HG03558 (cell line): ENCODE data around the gene PLEKHS1.
"Not testable (repeated sequence)": the region's sequence is repeated elsewhere in the genome, so short reads cannot be mapped to it uniquely, and the experiment has no call there.

Source experiments
- ATAC-seq: cut with Tn5 transposase; IDR thresholded peaks from one replicate; pipeline ENCODE4 v1.9.1; 2021; ENCODE audit warnings: moderate number of reproducible peaks; ENCODE audit not compliant: unreplicated experiment; ENCODE audit errors: extremely low read depth

PLEKHS1 gene

DNA sequence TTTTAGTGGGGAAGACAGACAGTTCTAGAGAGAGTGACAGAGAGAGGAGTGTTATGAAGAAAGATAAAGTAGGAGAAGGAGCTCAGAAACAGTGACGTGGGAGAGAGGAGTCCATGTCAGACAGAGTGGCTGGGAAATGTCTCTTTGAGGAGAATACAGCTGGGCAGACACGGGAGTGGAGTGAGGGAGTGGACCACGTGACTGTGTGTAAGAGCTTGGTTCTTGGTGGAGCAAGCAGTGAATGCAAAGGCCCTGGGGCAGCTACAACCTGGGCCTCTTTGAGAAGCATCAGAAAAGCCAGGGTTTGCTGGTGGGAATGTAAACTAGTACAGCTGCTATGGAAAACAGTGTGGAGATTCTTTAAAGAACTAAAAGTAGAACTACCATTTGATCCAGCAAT, 11.9 kb upstream of the PLEKHS1 start:
- no peak for ATAC-seq

DNA sequence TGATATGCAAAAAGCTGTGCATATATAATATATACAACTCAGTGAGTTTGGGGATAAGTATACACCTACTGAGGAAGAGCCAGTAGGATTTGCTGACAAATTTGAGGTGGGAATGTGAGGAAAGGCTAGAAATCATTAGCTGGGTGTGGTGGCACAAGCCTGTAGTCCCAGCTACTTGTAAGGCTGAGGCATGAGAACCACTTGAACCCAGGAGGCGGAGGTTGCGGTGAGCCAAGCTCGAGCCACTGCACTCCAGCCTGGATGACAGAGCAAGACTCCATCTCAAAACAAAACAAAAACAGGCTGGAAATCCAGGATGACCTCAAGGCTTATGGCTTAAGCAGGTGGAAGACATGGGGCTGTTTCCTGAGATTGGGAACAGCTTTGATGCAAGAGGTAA, 10.6 kb upstream of the PLEKHS1 start:
- ATAC-seq = no peak

DNA sequence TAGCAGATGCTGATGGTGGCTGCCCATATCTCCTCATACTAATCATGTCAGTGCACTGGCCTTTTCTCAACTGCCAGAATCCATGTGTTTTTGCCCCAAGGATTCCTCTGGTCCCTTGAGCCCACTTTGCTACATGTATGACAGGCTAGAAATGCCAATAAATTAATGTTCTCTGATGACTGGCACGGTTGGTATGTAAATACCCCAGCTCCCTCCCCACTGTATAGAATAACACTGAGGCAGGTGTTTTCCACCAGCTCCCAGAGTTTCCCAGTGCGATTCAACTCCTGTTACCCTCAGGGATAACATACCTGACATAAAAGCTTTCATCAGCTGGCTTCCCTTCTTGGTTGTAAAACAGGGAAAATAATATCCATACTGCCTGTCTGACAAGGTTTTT, 9.0 kb upstream of the PLEKHS1 start:
- ATAC-seq = no peak

DNA sequence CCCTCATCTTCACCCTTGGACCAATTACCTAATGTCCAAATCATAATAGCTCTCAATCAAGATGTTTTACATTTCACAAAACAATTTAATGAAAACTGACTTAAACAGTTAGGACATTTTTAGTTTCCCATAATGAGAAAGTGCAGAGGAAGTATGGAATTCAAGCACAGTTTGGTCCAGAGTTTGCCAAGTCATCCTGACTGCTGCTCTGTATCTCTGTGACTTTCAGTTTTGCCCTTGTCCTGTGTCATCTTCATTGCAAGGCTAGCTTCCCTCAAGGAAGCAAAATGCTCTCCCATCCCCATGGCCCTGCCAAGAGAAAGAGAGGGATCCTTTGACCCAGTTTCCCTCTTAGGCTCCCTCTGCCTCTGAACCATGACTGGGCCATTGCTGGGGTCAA, 7.9 kb upstream of the PLEKHS1 start:
- no peak for ATAC-seq

DNA sequence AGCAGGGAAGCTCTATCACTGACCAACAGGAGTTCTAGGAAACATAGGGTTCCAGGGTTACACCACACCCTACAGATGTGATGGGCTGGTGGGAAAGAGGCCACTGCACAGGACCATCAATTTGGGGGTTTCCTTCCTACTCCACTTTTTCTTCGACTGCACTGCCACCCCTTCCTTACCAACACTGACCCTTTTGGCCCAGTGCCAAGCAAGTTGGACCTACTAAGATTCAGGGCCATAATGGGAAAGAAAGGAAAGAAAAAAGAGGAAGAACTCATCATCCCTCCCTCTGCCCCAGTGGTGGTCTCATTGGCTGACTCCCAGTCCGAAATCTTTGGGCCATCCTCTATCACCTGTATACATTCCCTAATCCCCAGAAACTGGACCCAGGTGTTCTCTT, 6.1 kb upstream of the PLEKHS1 start:
- ATAC-seq = no peak

DNA sequence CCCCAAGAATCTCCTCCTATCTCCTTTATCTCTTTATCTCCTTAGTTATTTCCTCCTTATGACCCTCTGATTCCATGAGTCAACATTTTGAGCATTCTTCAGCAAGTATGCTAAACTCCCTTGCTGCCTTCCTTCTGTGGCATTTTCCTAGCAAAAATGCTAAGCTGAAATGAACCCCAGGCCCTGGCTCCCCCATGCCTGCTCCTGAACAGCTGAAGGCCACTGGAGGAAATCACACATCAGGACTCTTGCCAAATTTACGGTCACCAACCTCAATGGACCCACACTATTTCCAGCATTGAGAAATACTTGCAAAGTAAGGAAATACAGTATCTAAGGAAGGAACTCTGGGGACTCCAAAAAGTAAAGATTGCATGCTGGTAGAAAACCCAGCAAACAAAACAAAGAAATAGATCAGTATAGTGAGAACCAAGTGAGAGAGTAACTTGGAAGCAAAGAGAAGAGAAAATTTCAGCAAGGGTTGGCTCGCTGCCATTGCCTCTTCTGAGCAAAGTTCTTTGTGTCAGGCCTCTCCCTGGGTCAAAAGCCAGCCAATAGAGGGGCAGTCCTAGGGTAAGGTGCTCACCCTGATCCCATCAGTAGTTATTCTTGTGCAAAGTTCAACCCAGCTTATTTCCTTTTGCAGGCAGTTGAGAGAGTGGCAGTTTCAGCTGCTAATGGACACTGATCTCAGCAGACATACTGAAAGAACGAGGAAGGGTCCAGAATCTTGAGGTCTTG, 5.1 kb upstream of the PLEKHS1 start:
- ATAC-seq = no peak

DNA sequence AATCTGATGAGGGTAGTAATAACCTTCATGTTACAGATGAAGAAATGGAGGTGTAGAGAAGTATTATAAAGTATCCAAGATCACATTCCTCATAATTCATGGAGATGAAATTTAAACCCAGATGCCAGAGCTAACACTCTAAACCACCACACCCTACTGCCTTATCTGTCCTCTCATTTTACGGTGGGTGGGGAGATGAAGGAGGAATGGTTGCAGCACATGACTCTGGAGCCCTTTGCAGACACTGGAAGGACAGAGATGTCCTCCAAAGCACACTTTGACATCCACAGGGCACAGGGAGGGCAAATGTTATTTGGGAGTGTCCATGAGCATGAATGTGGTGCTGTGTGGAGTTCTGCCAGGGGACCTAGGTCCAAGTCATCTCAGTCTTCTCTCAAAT, 1.1 kb downstream of the PLEKHS1 start:
- ATAC-seq = no peak

DNA sequence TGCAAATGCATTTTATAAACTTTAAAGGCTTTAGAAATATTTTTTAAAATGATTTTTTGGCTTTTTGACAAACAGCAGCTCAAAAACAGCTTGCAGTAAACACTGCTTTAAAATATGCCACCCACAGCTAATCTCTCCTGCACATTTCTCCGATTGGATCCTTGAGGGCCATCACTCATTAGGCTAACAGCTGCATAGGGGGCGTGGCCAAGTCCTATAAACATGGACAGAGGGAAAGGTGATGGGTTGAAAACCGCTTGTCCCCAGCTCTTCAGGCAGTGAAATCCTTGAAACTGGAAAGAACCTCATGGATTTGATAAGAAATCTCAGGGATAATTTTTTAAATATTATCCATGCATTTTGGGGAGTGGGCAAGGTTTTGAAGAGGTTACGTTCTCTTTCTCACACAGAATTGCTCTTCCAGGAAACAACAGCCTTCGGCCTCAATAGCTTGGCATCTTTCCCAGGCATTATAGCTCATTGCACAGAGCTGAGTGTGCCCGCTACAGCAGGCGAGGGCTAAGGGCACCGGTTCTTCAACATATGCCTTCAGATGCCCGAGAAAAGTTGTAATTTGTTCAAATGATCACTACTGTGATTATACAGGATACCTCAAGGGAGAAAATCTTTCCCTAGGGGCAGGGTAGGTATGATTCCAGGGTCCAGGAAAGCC, 1.7 kb downstream of the PLEKHS1 start:
- no peak for ATAC-seq

DNA sequence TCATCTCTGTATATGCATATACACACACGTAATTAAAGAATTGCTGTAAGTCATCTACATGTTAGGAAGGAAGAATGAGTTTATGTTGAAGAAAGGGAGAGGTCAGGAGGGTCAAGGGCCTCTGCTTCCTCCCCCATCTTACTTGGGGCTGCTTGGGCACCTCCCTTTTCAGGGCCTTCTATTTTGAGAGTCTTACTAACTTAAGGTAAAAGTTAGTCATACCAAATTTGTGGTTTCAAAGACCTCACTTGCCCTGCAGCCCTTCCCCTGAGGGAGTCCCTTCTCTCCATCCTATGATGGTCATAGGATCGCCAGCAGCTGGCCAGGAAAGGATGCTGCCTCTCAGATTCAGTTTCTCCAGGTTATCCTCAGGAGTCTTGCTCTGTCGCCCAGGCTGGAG, 2.6 kb downstream of the PLEKHS1 start:
- ATAC-seq = no peak

DNA sequence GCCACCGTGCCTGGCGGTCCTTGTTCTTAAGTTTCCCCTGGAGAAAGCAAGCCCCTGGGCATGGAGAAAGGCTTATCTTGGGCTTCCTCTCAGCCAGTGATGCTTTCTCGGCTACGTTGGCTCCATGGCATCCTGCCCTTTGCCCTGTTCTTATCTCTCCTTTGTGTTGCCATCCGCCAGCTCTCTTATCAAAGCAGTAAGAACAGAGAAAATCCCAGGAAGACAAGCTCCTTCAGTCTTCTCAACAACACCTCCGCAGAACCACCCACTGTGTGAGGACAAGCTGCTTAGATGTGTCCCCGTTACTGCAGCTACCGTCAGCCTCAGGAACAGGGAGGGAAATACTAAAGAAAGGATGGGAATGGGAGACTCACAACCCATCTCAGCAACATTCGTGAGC, 3.3 kb downstream of the PLEKHS1 start:
- ATAC-seq = no peak

DNA sequence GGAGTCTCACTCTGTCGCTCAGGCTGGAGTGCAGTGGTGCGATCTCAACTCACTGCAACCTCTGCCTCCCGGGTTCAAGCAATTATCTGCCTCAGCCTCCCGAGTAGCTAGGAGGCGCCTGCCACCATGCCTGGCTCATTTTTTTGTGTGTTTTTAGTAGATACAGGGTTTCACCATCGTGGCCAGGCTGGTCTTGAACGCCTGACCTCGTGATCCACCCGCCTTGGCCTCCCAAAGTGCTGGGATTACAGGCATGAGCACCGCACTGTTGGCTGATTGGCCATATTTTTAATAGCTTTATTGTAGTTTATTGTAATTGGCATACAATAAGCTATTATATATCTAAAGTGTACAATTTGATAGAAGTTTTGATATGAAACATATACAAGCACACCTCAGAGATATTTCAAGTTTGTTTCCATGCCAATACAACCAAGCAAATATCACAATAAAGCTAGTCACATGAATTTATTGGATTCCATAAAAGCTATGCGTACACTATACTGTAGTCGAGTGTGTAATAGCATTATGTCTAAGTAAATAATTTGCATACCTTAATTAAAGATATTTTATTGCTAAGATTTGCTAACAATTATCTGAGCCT, 5.6 kb downstream of the PLEKHS1 start:
- no peak for ATAC-seq

DNA sequence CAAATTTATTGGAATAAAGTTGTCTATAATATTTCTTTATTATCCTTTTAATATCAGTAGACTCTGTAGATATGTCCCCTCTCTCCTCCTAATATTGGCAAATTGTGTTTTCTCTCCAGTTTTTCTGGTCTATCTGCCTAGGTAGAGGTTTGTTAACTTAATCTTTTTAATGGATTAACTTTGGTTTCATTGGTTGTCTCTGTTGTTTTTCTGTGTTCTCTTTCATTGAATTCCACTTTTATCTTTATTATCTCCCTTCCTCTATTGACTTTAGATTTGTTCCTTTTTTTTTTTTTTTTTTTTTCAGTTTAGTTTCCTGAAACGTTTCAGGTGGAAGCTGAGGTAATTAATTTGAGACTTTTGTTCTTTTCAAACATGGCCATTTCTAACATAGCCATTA, 10.6 kb downstream of the PLEKHS1 start:
- no peak for ATAC-seq

DNA sequence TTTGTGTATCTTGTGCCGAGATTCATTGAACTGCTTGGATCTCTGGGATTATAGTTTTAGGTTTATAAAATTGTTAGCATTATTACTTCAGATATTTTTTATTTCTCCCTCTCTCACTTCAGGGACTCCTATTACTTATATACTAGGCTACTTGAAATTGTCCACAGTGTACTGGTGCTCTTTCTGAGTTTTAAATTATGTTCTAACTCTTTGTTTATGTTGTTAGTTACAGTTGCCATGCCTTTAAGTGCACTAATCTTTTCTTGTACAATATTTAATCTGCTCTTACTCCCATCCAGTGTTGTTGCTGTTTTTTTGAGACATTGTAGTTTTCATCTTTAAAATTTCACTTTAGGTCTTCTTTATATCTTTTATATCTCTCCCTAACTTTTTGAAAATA, 13.1 kb downstream of the PLEKHS1 start:
- no peak for ATAC-seq

DNA sequence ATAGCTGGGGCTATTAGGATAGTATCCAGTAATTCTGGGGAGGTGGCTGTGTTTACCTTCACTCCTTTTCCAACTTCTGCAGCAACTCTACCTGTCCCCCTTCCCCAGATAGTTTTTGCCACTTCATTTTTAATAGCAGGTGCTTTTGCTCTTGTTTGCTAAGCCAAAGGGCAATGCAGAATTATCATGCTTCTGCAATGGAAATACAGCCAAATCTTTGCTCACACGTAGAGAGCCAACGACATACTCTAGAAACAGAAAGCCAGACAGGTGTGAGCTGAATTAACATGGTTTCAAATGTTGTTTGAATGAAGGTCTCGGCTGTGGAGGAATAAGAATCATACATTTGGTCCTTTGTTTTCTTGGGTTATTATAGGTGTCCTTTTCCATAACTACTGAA, 14.4 kb downstream of the PLEKHS1 start:
- ATAC-seq = no peak

DNA sequence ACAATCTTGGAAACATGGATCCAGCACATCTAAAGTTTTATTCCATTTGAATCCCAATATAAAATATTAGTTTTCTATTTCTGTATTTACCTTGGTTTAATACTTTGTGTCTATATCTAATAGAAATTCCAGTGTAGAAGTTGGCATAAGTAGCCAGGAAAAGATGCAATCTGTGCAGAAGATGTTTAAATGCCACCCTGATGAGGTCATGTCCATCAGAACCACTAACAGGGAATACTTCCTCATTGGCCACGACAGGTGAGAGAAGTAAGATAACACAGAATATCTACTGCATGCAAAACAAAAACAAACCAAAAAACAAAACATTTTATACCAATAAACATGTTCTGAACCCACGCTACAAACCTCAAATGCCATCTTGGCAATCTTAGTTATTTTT, 15.7 kb downstream of the PLEKHS1 start:
- ATAC-seq = no peak

DNA sequence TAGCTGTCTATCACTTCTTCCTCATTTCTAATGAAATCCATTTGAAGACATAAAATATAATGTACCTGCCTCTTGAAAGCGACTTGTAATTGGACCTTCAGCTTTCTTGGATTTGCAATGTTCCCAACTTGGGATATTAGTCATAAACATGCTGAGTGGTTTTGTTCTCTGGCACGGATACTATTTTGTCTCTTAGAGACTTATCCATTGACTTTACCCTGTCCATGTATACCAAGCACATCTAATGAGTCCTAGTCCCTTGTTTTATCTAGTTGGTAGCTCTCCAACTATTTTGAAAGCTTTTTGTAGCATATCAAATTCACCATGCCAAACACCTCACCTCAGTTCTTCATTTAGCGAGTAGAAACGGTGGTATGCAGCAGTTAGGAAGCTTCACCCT, 18.9 kb downstream of the PLEKHS1 start:
- no peak for ATAC-seq

DNA sequence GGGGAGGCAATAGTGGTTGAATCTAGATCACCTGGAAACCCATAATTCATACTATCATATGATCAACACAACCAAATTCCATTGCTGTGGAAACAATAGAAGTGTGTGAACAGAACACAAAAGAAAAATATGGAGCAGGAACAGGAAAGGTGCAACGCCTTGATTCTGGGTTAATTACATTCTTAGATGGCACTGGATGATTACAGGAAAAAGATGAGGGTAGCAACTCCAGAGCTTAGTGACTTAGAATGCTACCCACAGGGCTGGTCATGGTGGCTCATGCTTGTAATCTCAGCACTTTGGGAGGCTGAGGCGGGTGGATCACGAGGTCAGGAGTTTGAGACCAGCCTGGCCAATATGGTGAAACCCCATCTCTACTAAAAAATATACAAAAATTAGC, 19.6 kb downstream of the PLEKHS1 start:
- not testable (repeated sequence) for ATAC-seq

DNA sequence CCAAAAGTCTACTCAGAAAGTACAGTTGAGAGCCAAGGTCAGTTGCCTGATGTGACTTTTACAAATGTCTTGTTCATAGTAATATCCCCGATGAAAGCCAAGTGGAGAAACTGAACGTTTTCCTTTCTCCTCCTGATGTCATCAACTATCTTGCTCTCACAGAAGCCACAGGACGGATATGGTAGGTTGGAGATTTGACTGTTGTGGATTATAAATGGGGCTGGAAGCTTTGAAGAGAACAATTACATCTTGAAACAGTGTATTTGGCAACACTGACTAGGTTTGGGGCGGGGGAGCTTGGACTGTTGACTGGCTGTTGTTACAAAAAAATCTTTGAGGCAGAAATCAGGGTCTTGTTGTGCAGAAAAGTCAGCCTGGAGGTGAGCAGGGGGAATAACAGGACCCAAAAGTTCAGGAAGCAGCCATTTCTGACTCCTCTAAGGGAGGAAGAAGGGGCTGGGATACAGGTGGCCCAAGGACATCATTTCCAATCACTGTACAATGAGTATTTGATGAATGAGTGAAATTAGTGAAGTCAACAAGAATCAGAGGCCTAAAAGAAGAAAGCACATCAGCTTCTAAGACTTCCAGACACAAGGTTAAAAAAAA, 24.3 kb downstream of the PLEKHS1 start:
- ATAC-seq = no peak

DNA sequence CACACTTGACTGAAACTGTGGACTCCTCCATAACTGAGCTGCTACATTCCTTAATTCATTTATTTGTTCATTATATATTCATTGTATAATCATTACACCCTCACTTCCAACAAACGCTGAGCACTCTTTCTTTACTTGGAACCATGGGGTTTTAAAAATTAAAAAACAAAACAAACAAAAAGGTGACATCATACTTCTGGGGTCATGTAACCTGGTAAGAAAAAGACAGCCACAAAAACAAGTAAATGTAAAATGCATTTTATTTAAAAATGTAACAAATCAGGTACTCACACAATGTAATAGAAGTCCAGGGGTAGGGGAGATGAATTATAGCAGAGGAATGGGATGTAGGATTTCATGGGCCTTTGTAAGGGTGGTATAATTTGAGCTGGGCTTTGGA, 25.1 kb downstream of the PLEKHS1 start:
- ATAC-seq = no peak

DNA sequence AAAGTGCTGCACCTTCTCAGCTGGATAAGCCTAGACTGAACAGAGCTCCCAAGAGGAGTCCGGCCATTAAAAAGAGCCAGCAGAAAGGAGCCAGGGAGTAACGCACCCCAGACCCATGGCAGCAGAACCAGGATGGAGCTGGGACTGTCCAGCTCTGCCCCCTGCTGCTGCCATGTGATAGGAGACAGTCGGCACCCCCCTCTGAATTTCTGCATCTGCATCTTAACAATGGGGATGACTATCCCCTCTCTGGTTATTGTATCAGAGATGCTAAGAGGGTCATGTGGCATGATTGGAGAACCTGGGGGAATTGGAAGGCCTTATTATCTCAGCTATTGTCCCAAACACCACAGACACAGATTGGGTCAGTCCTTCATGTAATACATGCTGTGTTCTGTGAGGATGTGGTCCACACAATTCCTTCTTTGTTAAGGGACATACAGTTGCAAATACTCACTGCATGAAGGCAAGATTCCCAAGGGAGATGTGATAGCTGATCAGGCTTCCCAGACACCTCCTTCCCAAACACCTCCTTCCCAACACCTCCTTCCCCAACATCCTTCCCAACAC, 29.3 kb downstream of the PLEKHS1 start:
- ATAC-seq = no peak

DNA sequence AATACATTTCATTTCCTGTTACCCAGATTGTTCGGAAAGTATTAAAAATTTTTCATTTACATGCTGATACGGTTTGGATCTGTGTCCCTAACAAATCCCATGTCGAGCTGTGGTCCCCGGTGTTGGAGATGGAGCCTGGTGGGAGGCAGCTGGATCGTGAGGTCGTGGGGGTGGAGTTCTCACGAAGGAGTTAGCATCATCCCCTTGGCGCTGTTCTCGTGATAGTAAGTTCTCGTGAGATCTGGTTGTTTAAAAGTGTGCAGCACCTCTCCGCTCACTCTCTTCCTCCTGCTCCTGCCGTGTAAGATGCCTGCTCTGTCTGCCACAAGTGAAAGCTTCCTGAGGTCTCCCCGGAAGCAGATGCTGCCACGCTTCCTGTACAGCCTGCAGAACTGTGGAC, 30.9 kb downstream of the PLEKHS1 start:
- ATAC-seq = no peak
